Epithelial cell of proximal tubule (primary cell): ENCODE results near the gene GMPPA. TPM values are rescaled to one million over a fixed set of nuclear protein-coding genes. Genes with fewer than 3 reads are reported as not detected.

Experiments used
- DNase-seq: peaks from one replicate; pipeline ENCODE4 v3.0.0-alpha.2; 2011; ENCODE audit warnings: low read depth
- H3K4me3 ChIP-seq: 2 replicates; pipeline ENCODE4 v1.5.1; 2011; ENCODE audit warnings: low read depth, mild to moderate bottlenecking, low read length
- CTCF ChIP-seq: conservative IDR thresholded peaks from 2 replicates; pipeline ENCODE4 v1.5.1; 2012; ENCODE audit warnings: low read depth, mild to moderate bottlenecking, low read length
- total RNA-seq: library from RNA; depleted of rRNA; stranded (reverse); fragments of >200 nt; gene quantifications from 2 replicates; pipeline ENCODE4 v1.2.3, GENCODE V29; 2015

The GMPPA gene
- total RNA-seq, 1 donor from 2014 or later = 27.2 TPM

GRCh38 chr2:219516888-219517287 is 18.2 kb downstream of the GMPPA start:
- DNase-seq = no peak
- TF ChIP-seq CTCF = no peak
- H3K4me3 ChIP-seq = no peak overlapping the region

GRCh38 chr2:219517954-219518778 is 19.5 kb downstream of the GMPPA start:
- DNase-seq = no peak
- H3K4me3 ChIP-seq = no peak overlapping the region
- TF ChIP-seq CTCF = no peak

GRCh38 chr2:219519526-219519916 is 20.8 kb downstream of the GMPPA start:
- TF ChIP-seq CTCF = no peak
- DNase-seq = no peak
- no peak overlapping the region for H3K4me3 ChIP-seq

- DNase-seq = no peak
- H3K4me3 ChIP-seq = no peak overlapping the region
- no peak for TF ChIP-seq CTCF
Measured at GRCh38 chr2:219520079-219520478, 21.4 kb downstream of the GMPPA start.

- peak; percentile 73 for TF ChIP-seq CTCF
- H3K4me3 ChIP-seq = no peak overlapping the region
- DNase-seq = no peak
Measured at GRCh38 chr2:219521066-219521880, 22.6 kb downstream of the GMPPA start.

GRCh38 chr2:219522111-219523030 is 23.7 kb downstream of the GMPPA start:
- no peak for TF ChIP-seq CTCF
- no peak for DNase-seq
- peak overlapping the region; percentile 40 for H3K4me3 ChIP-seq
